Measurements from ENCODE around the gene TMEM158.

TMEM158 gene

GRCh38 chr3:45269952-45270351 is 43.9 kb upstream of the TMEM158 start:
- TF ChIP-seq CTCF (IDR thresholded peaks at IDR 0.05; ENCODE audit: insufficient read depth, low read length, missing control alignments): no peak
- H3K4me3 ChIP-seq (ENCODE audit: low read depth, low read length): no peak overlapping the region
- ChIA-PET POLR2A (no interaction called here), CTCF (interaction anchor here (1.0 kb wide), 1 partner anchor 9 kb away, joined by 3 read pairs; no protein-coding TSS in a partner anchor)
- no peak for DNase-seq (ENCODE audit: low read depth, low spot score)

- DNase-seq (ENCODE audit: low read depth, low spot score): no peak
- no peak overlapping the region for H3K4me3 ChIP-seq (ENCODE audit: low read depth, low read length)
- ChIA-PET POLR2A (no interaction called here), CTCF (no interaction called here)
- TF ChIP-seq CTCF (IDR thresholded peaks at IDR 0.05; ENCODE audit: insufficient read depth, low read length, missing control alignments): no peak
Measured at GRCh38 chr3:45267097-45267496, 41.0 kb upstream of the TMEM158 start.

- POLR2A ChIA-PET: no interaction called here
- no peak for TF ChIP-seq CTCF (IDR thresholded peaks at IDR 0.05; ENCODE audit: insufficient read depth, low read length, missing control alignments)
Measured at GRCh38 chr3:45261333-45262110, 35.4 kb upstream of the TMEM158 start.

GRCh38 chr3:45259133-45259532 is 33.0 kb upstream of the TMEM158 start:
- no peak overlapping the region for H3K4me3 ChIP-seq (ENCODE audit: low read depth, low read length)
- ChIA-PET CTCF (no interaction called here), POLR2A (no interaction called here)
- TF ChIP-seq CTCF (IDR thresholded peaks at IDR 0.05; ENCODE audit: insufficient read depth, low read length, missing control alignments): no peak
- DNase-seq (ENCODE audit: low read depth, low spot score): no peak

More at GRCh38 chr3:45261333-45262110, 35.4 kb upstream of the TMEM158 start:
- H3K4me3 ChIP-seq (ENCODE audit: low read depth, low read length): no peak overlapping the region
- CTCF ChIA-PET: interaction anchor here (0.9 to 1.3 kb wide), 3 partner anchors 9 to 14 kb away, joined by 3 to 4 read pairs (median 3); no protein-coding TSS in a partner anchor
- no peak for DNase-seq (ENCODE audit: low read depth, low spot score)

- ChIA-PET CTCF (no interaction called here), POLR2A (no interaction called here)
- no peak for TF ChIP-seq CTCF (IDR thresholded peaks at IDR 0.05; ENCODE audit: insufficient read depth, low read length, missing control alignments)
- no peak overlapping the region for H3K4me3 ChIP-seq (ENCODE audit: low read depth, low read length)
- no peak for DNase-seq (ENCODE audit: low read depth, low spot score)
Measured at GRCh38 chr3:45258317-45258716, 32.2 kb upstream of the TMEM158 start.

- H3K4me3 ChIP-seq (ENCODE audit: low read depth, low read length): no peak overlapping the region
- no peak for DNase-seq (ENCODE audit: low read depth, low spot score)
- no peak for TF ChIP-seq CTCF (IDR thresholded peaks at IDR 0.05; ENCODE audit: insufficient read depth, low read length, missing control alignments)
- POLR2A ChIA-PET: interaction anchor here (1.1 kb wide), 1 partner anchor 10 kb away, joined by 3 read pairs; no protein-coding TSS in a partner anchor
- CTCF ChIA-PET: interaction anchor here (0.6 kb wide), 1 partner anchor 9 kb away, joined by 4 read pairs; no protein-coding TSS in a partner anchor
Measured at GRCh38 chr3:45253316-45253715, 27.2 kb upstream of the TMEM158 start.

Data from AG04449 (cell line).